Raji (cell line): ENCODE results near the gene BATF2.

Experiments
- POLR2A ChIP-seq: IDR thresholded peaks from 2 replicates; pipeline ENCODE4 v1.6.1; 2011; ENCODE audit warnings: low read depth, low read length, control low read depth; ENCODE audit not compliant: insufficient read depth

BATF2 gene, protein sequence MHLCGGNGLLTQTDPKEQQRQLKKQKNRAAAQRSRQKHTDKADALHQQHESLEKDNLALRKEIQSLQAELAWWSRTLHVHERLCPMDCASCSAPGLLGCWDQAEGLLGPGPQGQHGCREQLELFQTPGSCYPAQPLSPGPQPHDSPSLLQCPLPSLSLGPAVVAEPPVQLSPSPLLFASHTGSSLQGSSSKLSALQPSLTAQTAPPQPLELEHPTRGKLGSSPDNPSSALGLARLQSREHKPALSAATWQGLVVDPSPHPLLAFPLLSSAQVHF

DNA sequence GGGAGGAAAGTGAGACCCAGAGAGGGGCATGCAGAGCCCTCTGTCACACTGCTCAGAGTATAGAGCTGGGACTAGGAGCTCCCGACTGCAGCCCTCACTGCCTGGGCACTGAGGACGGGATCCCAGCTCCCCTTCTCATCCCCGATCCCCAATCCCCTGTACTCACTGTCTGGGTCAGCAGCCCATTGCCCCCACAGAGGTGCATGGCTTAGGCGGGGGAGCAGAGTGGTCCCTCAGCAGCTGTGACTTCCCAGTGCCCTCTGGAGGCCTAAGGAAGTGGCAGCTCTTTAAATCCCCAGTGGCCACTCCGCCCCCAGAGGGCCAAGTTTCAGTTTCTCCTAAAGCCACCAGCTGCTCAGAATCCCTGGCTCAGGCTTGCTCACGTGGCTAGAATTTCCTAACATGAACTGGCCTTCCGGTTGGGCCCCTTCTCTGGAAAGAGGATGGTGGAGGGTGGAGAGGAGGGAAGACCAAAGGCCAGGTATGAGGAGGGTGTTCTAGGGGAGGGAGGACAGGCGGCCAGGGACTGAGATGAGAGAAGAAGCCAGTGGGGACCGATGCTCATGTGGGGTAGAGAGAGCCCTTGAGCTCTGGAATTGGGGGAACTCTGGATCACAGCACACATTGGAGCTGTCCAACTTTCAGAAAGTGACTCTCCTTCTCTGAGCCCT, at the start of gene BATF2:
Gene BATF2, minus strand, starts transcription at position 262 of the 671 bp plus-strand sequence. Its CDS starts 57 bp downstream, at position 205.
- TF ChIP-seq POLR2A, result no peak

DNA sequence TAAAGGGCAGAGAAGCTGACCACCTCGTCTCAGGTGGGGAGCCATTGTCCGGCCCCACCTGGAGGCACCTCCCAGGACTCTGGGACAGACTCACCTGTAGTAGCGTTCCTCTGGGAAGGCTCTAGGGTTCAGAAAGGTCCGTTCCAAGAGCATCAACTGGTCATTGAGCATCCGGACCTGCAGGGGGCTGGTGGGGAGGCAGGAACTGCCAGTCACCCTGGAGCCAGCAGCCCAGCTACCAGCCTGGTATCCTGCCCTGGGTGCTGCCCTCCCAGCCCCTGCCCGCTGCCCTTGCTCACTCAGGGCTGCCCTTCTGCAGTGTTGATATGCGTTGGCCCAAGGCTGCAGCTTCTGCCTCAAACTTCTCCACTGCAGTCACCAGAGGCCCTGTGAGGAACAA, 49.0 kb upstream of the BATF2 start:
- TF ChIP-seq POLR2A, result no peak

DNA sequence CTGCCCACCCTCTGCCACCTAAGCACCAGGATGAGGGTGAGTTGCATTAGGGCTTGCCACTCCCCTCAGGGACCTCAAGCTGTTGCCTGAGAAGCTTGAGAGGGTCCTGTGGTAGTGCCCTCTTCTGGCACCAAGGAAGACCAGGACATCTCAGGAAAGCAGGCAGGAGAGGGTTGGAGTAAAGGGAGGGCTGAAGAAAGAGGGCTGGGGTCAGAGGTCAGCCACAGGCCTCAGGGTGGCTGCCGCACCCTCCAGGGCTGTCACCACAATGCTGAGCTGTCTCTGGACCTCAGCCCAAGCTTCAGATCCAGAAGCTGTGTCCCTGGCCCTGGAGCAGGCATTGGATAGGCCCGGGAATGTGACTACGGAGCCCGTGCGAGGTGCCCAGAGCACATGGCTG, 48.3 kb upstream of the BATF2 start:
- no peak for TF ChIP-seq POLR2A

DNA sequence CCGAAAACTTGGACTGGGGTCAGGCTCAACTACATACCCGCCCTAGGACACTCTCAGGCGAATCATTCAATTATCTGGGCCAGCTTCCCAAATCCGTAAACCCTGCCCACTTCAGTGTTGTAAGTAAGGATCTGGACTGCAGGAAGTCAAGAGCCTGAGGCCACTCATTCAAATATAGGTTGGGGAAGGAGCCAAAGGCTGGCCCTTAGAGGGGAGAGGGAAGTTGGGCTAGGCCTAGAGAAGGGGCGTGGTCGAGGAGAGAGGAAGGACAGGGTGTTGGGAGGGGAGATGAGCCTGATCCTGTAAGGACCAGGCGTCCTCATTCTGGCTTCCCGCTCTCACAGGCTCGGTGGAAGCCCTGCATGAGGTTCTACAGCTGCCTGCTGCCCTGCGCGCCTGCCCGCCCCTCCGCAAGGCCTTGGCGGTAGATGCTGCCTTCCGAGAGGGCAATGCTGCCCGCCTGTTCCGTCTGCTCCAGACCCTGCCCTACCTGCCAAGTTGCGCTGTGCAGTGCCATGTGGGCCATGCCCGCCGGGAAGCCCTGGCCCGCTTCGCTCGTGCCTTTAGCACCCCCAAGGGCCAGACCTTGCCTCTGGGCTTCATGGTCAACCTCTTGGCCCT, 47.2 kb upstream of the BATF2 start:
- no peak for TF ChIP-seq POLR2A

DNA sequence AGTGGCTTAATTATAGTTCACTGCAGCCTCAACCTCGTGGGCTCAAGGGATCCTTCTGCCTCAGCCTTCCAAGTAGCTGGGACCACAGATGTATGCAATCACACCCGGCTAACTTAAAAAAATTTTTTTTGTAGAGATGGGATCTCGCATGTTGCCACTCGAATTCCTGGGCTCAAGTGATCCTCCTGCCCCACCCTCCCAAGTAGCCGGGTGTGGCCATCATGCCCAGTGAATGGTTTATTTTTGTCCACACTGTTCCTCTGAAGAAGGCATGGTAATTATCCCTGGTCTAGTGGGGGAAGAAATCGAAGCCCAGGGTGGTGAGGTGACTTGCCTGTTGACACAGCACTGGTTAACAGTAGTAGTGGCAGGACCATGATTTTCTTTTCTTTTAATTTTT, 46.1 kb upstream of the BATF2 start:
- no peak for TF ChIP-seq POLR2A

DNA sequence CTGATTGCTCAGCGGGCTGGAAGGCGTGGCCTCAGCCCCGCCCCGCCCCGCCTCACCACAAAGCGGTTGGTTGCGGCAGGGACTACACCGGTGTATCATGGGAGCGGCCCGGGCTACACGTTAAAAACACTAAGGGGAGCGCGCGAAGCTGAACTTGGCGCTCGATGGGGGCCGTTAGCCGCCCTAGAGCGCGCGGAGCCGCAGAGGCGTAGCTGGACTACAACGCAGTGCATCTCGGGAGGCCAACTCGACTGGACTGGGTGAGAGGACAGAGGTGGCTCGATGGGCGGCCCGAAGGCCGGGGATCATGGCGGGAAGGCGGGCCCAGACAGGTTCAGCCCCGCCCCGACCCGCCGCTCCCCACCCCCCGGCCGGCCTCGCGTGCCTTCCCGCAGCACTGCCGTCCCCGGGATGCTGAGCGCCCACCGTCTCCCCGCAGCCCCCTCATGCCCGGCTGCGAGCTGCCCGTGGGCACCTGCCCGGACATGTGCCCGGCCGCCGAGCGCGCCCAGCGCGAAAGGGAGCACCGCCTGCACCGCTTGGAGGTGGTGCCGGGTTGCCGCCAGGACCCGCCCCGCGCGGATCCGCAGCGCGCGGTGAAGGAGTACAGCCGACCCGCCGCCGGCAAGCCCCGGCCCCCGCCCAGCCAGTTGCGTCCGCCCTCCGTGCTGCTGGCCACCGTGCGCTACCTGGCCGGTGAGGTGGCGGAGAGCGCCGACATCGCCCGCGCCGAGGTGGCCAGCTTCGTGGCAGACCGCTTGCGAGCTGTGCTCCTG, 44.3 kb upstream of the BATF2 start, which contains the start of gene SAC3D1:
Gene SAC3D1, plus strand, starts transcription at position 364 of the 776 bp plus-strand sequence. Its CDS starts 83 bp downstream, at position 447.
- TF ChIP-seq POLR2A, result peak; percentile 76

DNA sequence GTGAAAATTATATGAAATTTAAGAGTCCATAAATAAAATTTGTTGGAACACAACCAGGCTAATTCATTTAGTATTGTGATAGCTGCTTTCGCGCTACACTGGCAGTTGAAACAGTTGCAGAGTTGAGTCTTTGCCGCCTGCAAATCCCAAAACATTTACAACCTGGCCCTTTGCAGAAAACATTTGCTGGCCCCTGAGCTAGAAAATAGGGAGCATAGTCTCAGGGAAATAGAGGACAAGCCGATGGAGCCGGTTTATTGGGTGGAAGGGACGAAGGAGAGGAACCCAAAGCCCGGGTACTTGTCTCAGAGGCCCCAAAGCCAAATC, 43.7 kb upstream of the BATF2 start:
- TF ChIP-seq POLR2A, result no peak

DNA sequence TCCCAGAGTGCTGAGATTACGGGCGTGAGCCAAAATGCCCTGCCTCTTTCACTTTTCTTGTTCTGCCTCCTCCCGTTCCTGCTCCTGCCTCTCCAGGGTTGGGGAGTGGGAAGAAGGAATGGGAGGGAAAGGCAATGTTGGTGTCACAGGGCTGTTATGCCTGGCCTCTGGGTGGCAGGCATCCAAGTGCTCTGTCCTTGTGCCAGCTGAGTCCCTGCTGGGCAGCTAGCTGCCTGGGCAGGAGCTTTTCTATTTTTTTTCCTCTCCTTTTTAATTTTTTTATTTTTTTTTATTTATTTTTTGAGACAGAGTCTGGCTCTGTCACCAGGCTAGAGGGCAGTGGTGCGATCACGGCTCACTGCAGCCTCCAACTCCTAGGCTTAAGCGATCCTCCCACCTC, 40.2 kb upstream of the BATF2 start:
- no peak for TF ChIP-seq POLR2A

DNA sequence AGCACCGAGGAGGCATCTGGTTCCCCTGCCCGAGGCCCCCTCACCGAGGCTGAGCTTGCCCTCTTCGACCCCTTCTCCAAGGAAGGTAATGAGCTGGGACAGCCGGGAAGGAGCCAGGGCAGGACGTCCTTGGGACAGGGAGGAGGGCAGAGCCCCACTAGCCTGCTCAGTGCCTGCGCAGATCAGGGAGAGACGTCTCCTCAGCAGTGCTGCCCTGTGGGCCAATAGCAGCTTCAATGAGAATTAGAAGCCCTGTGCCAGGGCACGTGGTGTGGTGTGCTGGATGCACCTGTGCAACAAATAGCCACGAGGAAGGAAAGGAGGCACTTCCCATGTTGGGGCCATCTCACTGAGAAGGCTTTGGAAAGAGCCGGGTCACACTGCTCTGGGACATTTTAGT, 38.8 kb upstream of the BATF2 start:
- no peak for TF ChIP-seq POLR2A

DNA sequence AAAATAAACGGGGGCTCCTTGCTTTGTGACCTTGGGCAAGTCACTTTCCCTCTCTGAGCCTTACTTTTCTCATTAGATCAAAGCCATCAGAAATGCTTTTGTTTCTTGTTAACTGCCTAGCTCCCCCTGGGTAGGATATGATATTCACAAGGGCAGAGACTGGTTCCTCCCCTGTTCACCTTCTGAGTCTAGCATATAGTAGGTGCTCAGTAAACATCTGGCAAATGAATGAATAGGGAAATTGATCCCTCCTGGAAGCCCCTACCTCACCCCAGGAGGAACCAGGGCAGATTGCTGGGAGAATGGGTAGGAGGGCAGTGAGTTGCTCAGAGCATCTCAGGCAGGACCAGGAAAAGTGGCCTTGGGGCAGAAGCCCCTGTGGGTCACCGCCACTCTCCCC, 37.7 kb upstream of the BATF2 start:
- no peak for TF ChIP-seq POLR2A

DNA sequence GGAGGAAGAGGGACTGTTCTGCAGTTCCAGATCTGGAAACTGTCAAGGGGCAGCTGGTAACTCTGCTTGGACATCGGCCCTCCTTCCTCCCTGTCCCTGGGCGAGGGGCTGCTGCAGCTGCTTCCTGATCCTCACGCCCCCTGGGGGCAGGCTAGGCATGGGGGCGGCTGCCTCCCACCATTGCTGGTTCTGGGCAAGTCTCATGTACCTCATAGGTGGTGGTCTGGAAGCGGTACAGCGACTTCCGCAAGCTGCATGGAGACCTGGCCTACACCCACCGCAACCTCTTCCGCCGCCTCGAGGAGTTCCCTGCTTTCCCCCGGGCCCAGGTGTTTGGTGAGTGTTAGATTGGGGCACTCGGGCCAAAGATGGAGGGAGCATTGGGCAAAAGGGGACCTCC, 35.4 kb upstream of the BATF2 start:
- TF ChIP-seq POLR2A, result no peak

DNA sequence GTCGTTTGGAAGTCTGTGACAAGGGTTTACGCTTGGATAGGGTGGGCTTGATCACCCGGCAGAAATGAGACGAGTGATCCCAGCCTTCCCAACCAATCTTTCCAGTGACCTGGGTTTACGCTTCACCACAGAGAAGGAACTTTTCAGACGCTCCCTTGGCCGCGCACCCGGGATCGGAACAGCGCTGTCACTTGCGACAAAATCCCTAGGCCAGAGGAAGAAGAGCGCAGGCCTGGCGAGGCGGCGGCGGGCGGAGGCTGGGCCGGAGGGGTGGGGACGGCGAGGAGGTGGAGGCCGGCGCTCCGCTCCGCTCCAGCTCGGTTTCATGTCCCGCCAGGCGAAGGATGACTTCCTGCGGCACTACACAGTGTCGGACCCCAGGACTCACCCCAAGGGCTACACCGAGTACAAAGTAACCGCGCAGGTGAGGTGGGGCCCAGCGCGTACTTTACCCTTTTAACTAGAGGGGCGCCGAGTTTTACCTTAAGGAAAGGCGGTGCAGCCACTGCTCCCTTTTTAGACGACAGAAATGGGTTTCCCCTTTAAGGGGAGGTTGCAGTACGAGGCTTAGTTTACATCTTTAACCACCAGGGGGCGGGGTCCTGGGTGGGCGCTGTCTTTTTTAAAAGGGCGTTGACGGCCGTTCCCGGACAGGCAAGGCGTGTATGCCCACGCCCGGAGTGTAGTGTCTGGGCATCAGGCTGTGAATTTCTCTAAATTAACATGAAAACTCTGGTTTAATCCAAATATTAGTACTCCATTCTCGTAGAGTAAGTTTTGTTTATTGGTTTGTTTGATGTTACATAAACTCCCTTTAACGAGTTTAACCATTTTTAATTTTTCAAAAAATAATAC, 30.7 kb upstream of the BATF2 start, which contains the start of gene SNX15:
Gene SNX15, plus strand, starts transcription at position 227 of the 855 bp plus-strand sequence. Its CDS starts 99 bp downstream, at position 326.
- TF ChIP-seq POLR2A, result peak; percentile 84

DNA sequence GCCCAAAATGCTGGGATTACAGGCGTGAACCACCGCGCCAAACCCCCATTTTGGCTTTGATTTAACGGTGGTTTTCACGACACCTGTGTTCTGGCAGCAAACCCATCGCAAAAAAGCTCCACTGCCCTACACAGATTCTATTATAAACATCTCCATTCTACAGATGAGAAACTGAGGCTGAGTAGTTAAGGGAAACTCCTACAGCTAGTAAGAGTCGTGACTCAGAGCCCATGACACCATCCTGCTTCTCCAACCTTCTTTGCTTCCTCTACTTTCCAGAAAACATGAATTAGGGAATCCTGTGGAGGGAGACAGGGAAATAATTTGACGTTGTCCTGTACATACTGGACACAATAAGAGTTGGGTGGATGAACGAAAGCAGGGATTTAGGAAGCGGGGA, 30.0 kb upstream of the BATF2 start:
- no peak for TF ChIP-seq POLR2A

DNA sequence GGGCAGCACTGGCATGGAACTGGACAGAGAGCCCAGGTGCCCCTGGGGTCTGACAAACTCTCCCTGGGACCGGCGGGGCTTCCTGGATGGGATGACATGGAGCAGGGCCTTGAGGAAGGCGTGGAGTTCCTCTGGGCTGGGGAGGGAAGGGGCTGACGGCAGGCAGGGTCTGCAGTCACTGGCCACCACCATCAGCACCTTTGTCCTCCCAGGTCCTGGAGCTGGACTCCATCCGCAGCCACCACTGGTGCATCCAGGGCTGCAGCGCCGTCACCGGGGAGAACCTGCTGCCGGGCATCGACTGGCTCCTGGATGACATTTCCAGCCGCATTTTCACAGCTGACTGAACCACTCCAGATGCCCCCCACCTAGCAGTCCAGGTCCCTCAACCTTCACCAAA, 24.7 kb upstream of the BATF2 start:
- TF ChIP-seq POLR2A, result no peak
